Measurements from ENCODE around the gene TIAM2. TPM values are rescaled to one million over a fixed set of nuclear protein-coding genes. Genes with fewer than 3 reads are reported as not detected.

Gene TIAM2
- total and polyA plus RNA-seq, 2 donors (not counting 3 experiments of a cell fraction or from before 2014, with no cell fraction given) = 9.6 to 18.5 TPM

GRCh38 chr6:155129744-155130143 is 134.6 kb downstream of the TIAM2 start:
- H3K9me3 ChIP-seq (replicated peaks; ENCODE audit: control insufficient read depth, insufficient read depth, low read length) = no peaks in the 10 kb centered on the region
- H3K79me2 ChIP-seq (ENCODE audit: control insufficient read depth, insufficient read depth, low read length) = no peaks in the 10 kb centered on the region
- no peak overlapping the region for H3K4me3 ChIP-seq (replicated peaks in 1 of 3; ENCODE audit: insufficient read depth in 1 of 3, low read depth in 1 of 3, low read length in 3 of 3)
- BruUV-seq (replicated peaks) = no TSS peak
- TF ChIP-seq GATA2 (IDR thresholded peaks at IDR 0.05; ENCODE audit: insufficient read depth, insufficient read length, low read depth, low read length) = no peak
- TF ChIP-seq POLR2AphosphoS5 (IDR thresholded peaks at IDR 0.05; ENCODE audit: insufficient read depth, low read depth, low read length) = no peak
- TF ChIP-seq POLR2A (IDR thresholded peaks at IDR 0.05; ENCODE audit: low read depth, low read length) = no peak
- no peak for TF ChIP-seq JUN (IDR thresholded peaks at IDR 0.05; ENCODE audit: borderline replicate concordance, insufficient read depth, insufficient read length, low read depth)
- TF ChIP-seq, protein P1, sequence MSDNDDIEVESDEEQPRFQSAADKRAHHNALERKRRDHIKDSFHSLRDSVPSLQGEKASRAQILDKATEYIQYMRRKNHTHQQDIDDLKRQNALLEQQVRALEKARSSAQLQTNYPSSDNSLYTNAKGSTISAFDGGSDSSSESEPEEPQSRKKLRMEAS (IDR thresholded peaks at IDR 0.05; ENCODE audit: insufficient read depth, insufficient read length) = no peak
- TF ChIP-seq MYC (IDR thresholded peaks at IDR 0.05; ENCODE audit: low read depth, low read length) = no peak
- no peak for TF ChIP-seq CTCF (IDR thresholded peaks at IDR 0.05; ENCODE audit: extremely low read depth in 1 of 2, insufficient read depth in 1 of 2, low read depth in 1 of 2, low read length in 2 of 2)
- TF ChIP-seq EZH2 (IDR thresholded peaks at IDR 0.05; ENCODE audit: borderline replicate concordance, low read depth, low read length, severe bottlenecking) = no peak
- TF ChIP-seq FOS (IDR thresholded peaks at IDR 0.05; ENCODE audit: borderline replicate concordance, insufficient read depth, low read length) = no peak
- H3K27me3 ChIP-seq (ENCODE audit: control insufficient read depth in 2 of 2, insufficient read depth in 2 of 2, low read length in 2 of 2) = no peaks in the 10 kb centered on the region
- H3K4me2 ChIP-seq (ENCODE audit: insufficient read depth, low read length) = no peak overlapping the region
- DNase-seq (ENCODE audit: low read depth, low spot score) (no peak), FAIRE-seq (no peak)
- H3K4me1 ChIP-seq (ENCODE audit: control insufficient read depth, extremely low read depth, insufficient read depth, low read length) = peaks cover 14% of the 10 kb centered on the region
- dilution Hi-C loops (cut with MboI; ENCODE audit: extremely low pct_ligation_motif_present, low sequenced_read_pairs) = no loop called here
- ChIA-PET POLR2A (no interaction called here), CTCF (no interaction called here)
- H3K36me3 ChIP-seq (ENCODE audit: control insufficient read depth in 2 of 2, extremely low read depth in 1 of 2, insufficient read depth in 2 of 2, low read length in 2 of 2) = peaks cover 3 to 8% of the 10 kb centered on the region in 2 experiments
- no peaks in the 10 kb centered on the region for H3K9me1 ChIP-seq (replicated peaks; ENCODE audit: control insufficient read depth, extremely low read depth, insufficient read depth, low read length)
- H3K9ac ChIP-seq (replicated peaks; ENCODE audit: extremely low read depth, insufficient read depth, low read length) = no peak overlapping the region
- H4K20me1 ChIP-seq (replicated peaks; ENCODE audit: control insufficient read depth, extremely low read depth, insufficient read depth, low read length) = no peaks in the 10 kb centered on the region
- H2AFZ ChIP-seq (ENCODE audit: low read depth, low read length) = no peak overlapping the region
- no peak overlapping the region for H3K27ac ChIP-seq (ENCODE audit: insufficient read depth, low read depth, low read length)
- intact Hi-C loops (cut with micrococcal nuclease) = no loop called here

All from endothelial cell of umbilical vein (primary cell).